Measurements from ENCODE around the gene PAMR1. TPM values are rescaled to one million over a fixed set of nuclear protein-coding genes. Genes with fewer than 3 reads are reported as not detected.
"Not testable (repeated sequence)": the region's sequence is repeated elsewhere in the genome, so short reads cannot be mapped to it uniquely, and the experiment has no call there.

Gene PAMR1
- total RNA-seq, 4 donors from 2014 or later, result 4.0 to 14.5 (median 7.4) TPM

- DNase-seq (ENCODE audit: extremely low spot score), result peak; percentile 26
- Histone ChIP-seq H3K27ac (replicated peaks in 1 of 4) (no peak overlapping the region), H3K36me3 (no peaks in the 10 kb centered on the region), H3K27me3 (no peaks in the 10 kb centered on the region), H3K9me3 (no peaks in the 10 kb centered on the region), H3K4me1 (peaks cover 0 to 8% (median 3%) of the 10 kb centered on the region in 4 donors), H3K4me3 (no peak overlapping the region)
- WGBS, result 92% methylated on average over 5 of the region's 5 CpGs
- TF ChIP-seq POLR2AphosphoS5 (IDR thresholded peaks at IDR 0.05) (no peak), EP300 (IDR thresholded peaks at IDR 0.05) (no peak), POLR2A (IDR thresholded peaks at IDR 0.05; ENCODE audit: low read depth) (no peak)
- TF ChIP-seq, protein P1, sequence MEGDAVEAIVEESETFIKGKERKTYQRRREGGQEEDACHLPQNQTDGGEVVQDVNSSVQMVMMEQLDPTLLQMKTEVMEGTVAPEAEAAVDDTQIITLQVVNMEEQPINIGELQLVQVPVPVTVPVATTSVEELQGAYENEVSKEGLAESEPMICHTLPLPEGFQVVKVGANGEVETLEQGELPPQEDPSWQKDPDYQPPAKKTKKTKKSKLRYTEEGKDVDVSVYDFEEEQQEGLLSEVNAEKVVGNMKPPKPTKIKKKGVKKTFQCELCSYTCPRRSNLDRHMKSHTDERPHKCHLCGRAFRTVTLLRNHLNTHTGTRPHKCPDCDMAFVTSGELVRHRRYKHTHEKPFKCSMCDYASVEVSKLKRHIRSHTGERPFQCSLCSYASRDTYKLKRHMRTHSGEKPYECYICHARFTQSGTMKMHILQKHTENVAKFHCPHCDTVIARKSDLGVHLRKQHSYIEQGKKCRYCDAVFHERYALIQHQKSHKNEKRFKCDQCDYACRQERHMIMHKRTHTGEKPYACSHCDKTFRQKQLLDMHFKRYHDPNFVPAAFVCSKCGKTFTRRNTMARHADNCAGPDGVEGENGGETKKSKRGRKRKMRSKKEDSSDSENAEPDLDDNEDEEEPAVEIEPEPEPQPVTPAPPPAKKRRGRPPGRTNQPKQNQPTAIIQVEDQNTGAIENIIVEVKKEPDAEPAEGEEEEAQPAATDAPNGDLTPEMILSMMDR (IDR thresholded peaks at IDR 0.05), result no peak
- intact Hi-C loops (cut with DNase I), result no loop called here
These were observed 27.2 kb upstream of the PAMR1 start for GRCh38 chr11:35552616-35553015.

GRCh38 chr11:35550374-35551036 is 25.1 kb upstream of the PAMR1 start:
- H3K27me3 ChIP-seq, result no peaks in the 10 kb centered on the region
- no peak overlapping the region for H3K27ac ChIP-seq (replicated peaks in 1 of 4)
- WGBS, result 81% methylated on average over 3 of the region's 3 CpGs
- H3K4me3 ChIP-seq, result no peak overlapping the region
- H3K36me3 ChIP-seq, result no peaks in the 10 kb centered on the region
- no peaks in the 10 kb centered on the region for H3K9me3 ChIP-seq
- TF ChIP-seq EP300 (IDR thresholded peaks at IDR 0.05), result no peak
- no peak for TF ChIP-seq POLR2AphosphoS5 (IDR thresholded peaks at IDR 0.05)
- no peak for TF ChIP-seq POLR2A (IDR thresholded peaks at IDR 0.05; ENCODE audit: low read depth)
- TF ChIP-seq, protein P1 (IDR thresholded peaks at IDR 0.05), result no peak
- intact Hi-C loops (cut with DNase I), result no loop called here
- DNase-seq (ENCODE audit: extremely low spot score), result peak; percentile 87
- H3K4me1 ChIP-seq, result peaks cover 0 to 8% (median 3%) of the 10 kb centered on the region in 4 donors

- H3K36me3 ChIP-seq, result no peaks in the 10 kb centered on the region
- no peaks in the 10 kb centered on the region for H3K9me3 ChIP-seq
- TF ChIP-seq, protein P1 (IDR thresholded peaks at IDR 0.05), result no peak
- TF ChIP-seq POLR2A (IDR thresholded peaks at IDR 0.05; ENCODE audit: low read depth), result no peak
- TF ChIP-seq EP300 (IDR thresholded peaks at IDR 0.05), result no peak
- no peak for TF ChIP-seq POLR2AphosphoS5 (IDR thresholded peaks at IDR 0.05)
- no peak overlapping the region for H3K27ac ChIP-seq (replicated peaks in 1 of 4)
- H3K4me3 ChIP-seq, result no peak overlapping the region
- peaks cover 0 to 8% (median 3%) of the 10 kb centered on the region in 4 donors for H3K4me1 ChIP-seq
- WGBS, result 39% methylated on average over 2 of the region's 3 CpGs
- no peaks in the 10 kb centered on the region for H3K27me3 ChIP-seq
- DNase-seq (ENCODE audit: extremely low spot score), result peak; percentile 91
- intact Hi-C loops (cut with DNase I), result no loop called here
These were observed 24.4 kb upstream of the PAMR1 start for GRCh38 chr11:35549787-35550186.

DNA sequence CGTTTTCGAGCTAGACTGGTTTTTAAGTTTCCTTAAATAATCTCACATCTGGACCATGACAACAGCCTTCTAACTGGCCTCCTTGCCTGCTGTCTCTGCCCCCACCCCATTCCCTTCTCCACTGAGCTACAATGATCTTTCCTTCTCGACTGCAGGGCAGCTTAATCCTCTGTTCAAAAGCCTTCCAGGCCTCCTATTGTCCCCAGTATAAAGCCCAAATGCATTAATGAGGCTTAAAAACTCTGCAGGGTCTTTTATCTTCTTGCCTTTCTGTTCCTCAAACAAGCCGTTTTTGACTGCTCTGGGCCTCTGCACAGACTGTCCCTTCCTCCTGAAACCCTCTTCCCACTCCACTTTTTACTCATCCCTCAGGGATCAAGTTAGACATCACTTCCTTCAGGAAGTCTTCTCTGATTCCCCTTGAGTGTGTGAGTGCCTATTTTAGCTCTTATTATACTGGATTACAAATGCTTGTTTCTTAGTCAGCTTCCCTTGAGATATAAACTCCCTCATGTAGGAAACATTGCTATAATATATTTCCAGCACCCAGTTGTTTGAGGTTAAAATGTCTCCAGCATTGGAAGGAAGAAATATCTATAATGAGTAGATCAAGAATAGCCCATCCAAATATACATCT is 23.6 kb upstream of the PAMR1 start:
- WGBS, result 51% methylated on average over 4 of the region's 4 CpGs
- intact Hi-C loops (cut with DNase I), result no loop called here
- no peaks in the 10 kb centered on the region for H3K36me3 ChIP-seq
- H3K27ac ChIP-seq (replicated peaks in 1 of 4), result no peak overlapping the region
- peaks cover 0 to 5% (median 2%) of the 10 kb centered on the region in 4 donors for H3K4me1 ChIP-seq
- peak; percentile 37 for DNase-seq (ENCODE audit: extremely low spot score)
- H3K27me3 ChIP-seq, result no peaks in the 10 kb centered on the region
- H3K9me3 ChIP-seq, result no peaks in the 10 kb centered on the region
- no peak overlapping the region for H3K4me3 ChIP-seq
- TF ChIP-seq, protein P1 (IDR thresholded peaks at IDR 0.05), result no peak
- TF ChIP-seq POLR2A (IDR thresholded peaks at IDR 0.05; ENCODE audit: low read depth) (no peak), EP300 (IDR thresholded peaks at IDR 0.05) (no peak), POLR2AphosphoS5 (IDR thresholded peaks at IDR 0.05) (no peak)

GRCh38 chr11:35547995-35548394 is 22.6 kb upstream of the PAMR1 start:
- WGBS, result 95% methylated on average over 4 of the region's 4 CpGs
- H3K4me3 ChIP-seq; H3K36me3 ChIP-seq; intact Hi-C loops (cut with DNase I); H3K27me3 ChIP-seq; H3K9me3 ChIP-seq; H3K27ac ChIP-seq (replicated peaks in 1 of 4); H3K4me1 ChIP-seq: not testable (repeated sequence)
- peak; percentile 26 for DNase-seq (ENCODE audit: extremely low spot score)

Measured in esophagus muscularis mucosa (tissue), 4 donors.